ENCODE measurements around the gene MAP7.

The MAP7 gene

DNA sequence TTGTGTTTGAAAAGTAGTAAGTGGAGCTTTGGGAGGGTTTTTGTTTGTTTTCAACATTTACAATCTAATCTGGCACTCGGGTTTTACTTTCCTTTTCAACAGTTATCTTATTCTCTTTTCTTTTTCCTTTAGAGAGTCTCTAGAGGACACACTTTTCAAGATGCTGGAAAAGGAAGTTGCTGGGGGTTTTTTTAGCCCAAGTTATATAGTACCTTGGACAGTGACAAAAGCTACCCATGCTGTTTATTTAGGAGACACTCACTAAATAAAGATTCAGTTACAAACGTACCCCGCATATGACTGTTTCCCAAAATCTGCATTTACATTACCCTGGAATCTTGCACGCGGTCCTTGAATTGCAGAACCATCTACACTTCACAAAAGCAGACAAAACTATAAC, 78.8 kb downstream of the MAP7 start:
- H3K79me2 ChIP-seq (ENCODE audit: control insufficient read depth, insufficient read depth, low read length, unreplicated experiment), result no peaks in the 10 kb centered on the region
- no peaks in the 10 kb centered on the region for H3K36me3 ChIP-seq (ENCODE audit: insufficient read depth, low read length)

DNA sequence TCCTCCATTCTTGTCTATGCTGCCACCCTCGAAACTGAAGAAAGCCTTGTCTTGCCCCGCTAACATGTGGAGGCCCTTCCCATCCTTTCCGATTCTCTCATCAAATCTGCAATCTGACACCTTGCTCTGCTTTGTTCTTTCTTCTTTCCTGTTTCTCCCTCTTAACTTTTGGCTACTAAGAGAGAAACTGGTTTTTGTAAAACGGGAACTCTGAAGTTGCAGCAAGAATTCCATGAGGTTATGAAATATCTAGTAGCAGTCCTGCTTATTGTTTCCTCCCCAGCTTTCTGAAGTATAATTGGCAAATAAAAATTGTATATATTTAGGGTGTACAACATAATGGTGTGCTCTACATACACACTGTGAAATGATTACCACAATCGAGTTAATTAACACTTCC, 80.2 kb downstream of the MAP7 start:
- H3K4me3 ChIP-seq (ENCODE audit: low read depth, low read length), result no peak overlapping the region
- H3K79me2 ChIP-seq (ENCODE audit: control insufficient read depth, insufficient read depth, low read length, unreplicated experiment), result no peaks in the 10 kb centered on the region
- no peaks in the 10 kb centered on the region for H3K36me3 ChIP-seq (ENCODE audit: insufficient read depth, low read length)
- H2AFZ ChIP-seq (ENCODE audit: low read length, unreplicated experiment), result no peak overlapping the region
- H3K4me1 ChIP-seq (ENCODE audit: control insufficient read depth, insufficient read depth, low read length, unreplicated experiment), result no peaks in the 10 kb centered on the region
- no peak overlapping the region for H3K27ac ChIP-seq (ENCODE audit: low read depth, low read length)
- peaks cover 72% of the 10 kb centered on the region for H3K27me3 ChIP-seq (ENCODE audit: insufficient read depth, low read length)

More for the DNA sequence above, 78.8 kb downstream of the MAP7 start:
- Histone ChIP-seq H3K4me3 (ENCODE audit: low read depth, low read length) (no peak overlapping the region), H2AFZ (ENCODE audit: low read length, unreplicated experiment) (no peak overlapping the region), H3K4me1 (ENCODE audit: control insufficient read depth, insufficient read depth, low read length, unreplicated experiment) (no peaks in the 10 kb centered on the region), H3K27ac (ENCODE audit: low read depth, low read length) (no peak overlapping the region), H3K27me3 (ENCODE audit: insufficient read depth, low read length) (peaks cover 69% of the 10 kb centered on the region)

DNA sequence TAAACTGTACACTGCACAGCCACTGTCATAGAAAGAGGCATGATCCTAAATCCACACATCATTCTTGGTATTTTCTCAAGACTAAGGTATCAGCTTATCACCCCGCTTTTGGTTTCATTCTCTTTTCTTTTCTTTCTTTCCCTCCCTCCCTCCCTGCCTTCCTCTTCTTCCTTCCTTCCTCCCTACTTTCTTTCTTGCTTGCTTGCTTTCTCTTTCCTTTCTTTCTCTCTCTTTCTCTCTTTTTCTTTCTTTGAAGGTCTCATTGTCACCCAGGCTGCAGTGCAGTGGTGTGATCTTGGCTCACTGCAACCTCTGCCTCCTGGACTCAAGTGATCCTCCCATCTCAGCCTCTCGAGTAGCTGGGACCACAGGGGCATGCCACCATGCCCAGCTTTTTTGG, 81.1 kb downstream of the MAP7 start:
- peaks cover 79% of the 10 kb centered on the region for H3K27me3 ChIP-seq (ENCODE audit: insufficient read depth, low read length)
- H3K36me3 ChIP-seq (ENCODE audit: insufficient read depth, low read length), result no peaks in the 10 kb centered on the region
- H3K4me3 ChIP-seq (ENCODE audit: low read depth, low read length), result no peak overlapping the region
- no peak overlapping the region for H2AFZ ChIP-seq (ENCODE audit: low read length, unreplicated experiment)
- no peak overlapping the region for H3K27ac ChIP-seq (ENCODE audit: low read depth, low read length)
- no peaks in the 10 kb centered on the region for H3K79me2 ChIP-seq (ENCODE audit: control insufficient read depth, insufficient read depth, low read length, unreplicated experiment)
- H3K4me1 ChIP-seq (ENCODE audit: control insufficient read depth, insufficient read depth, low read length, unreplicated experiment), result no peaks in the 10 kb centered on the region

DNA sequence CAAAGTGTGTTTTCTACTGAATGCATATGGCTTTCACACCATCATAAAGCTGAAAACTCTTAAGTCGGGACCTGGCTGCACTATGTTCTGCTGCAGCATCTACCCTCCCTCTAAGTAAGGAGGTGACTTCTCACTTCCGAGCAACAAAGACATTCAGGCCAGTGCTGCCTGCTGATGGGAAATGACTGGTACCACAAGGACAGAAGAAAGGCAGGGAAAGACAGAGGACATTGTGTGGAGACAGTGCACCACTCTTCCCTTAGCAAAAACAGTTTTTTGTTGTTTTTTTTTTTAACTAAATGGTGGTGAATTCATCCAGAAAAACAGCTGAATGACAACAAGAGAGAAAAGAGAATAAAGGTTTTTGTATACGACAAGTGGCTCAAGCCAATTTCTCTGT, 81.5 kb downstream of the MAP7 start:
- no peaks in the 10 kb centered on the region for H3K79me2 ChIP-seq (ENCODE audit: control insufficient read depth, insufficient read depth, low read length, unreplicated experiment)
- no peaks in the 10 kb centered on the region for H3K36me3 ChIP-seq (ENCODE audit: insufficient read depth, low read length)
- H3K4me3 ChIP-seq (ENCODE audit: low read depth, low read length), result no peak overlapping the region
- no peak overlapping the region for H3K27ac ChIP-seq (ENCODE audit: low read depth, low read length)
- H3K4me1 ChIP-seq (ENCODE audit: control insufficient read depth, insufficient read depth, low read length, unreplicated experiment), result no peaks in the 10 kb centered on the region
- H2AFZ ChIP-seq (ENCODE audit: low read length, unreplicated experiment), result no peak overlapping the region
- H3K27me3 ChIP-seq (ENCODE audit: insufficient read depth, low read length), result peaks cover 83% of the 10 kb centered on the region

DNA sequence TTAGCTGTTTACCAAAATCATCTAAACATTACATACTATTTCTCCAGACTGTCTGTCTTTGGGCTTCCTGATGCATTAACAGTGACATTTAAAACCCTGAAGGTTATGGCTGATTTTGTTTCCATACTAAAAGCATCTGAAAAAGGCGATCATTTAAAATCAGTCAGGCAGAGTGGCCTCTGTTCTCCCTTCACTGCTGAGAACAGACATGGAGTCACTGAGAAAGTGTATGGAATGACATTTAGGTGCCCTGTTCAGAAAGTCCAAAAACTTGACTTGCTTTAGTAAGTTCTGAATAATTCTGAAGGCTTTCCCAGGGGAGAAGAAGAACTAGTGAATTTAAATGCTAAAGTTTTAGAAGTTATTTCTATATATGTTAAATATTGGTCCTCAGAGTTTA, 83.0 kb downstream of the MAP7 start:
- Histone ChIP-seq H2AFZ (ENCODE audit: low read length, unreplicated experiment) (no peak overlapping the region), H3K36me3 (ENCODE audit: insufficient read depth, low read length) (no peaks in the 10 kb centered on the region), H3K27me3 (ENCODE audit: insufficient read depth, low read length) (peaks cover 87% of the 10 kb centered on the region), H3K4me3 (ENCODE audit: low read depth, low read length) (no peak overlapping the region), H3K79me2 (ENCODE audit: control insufficient read depth, insufficient read depth, low read length, unreplicated experiment) (no peaks in the 10 kb centered on the region), H3K27ac (ENCODE audit: low read depth, low read length) (no peak overlapping the region), H3K4me1 (ENCODE audit: control insufficient read depth, insufficient read depth, low read length, unreplicated experiment) (no peaks in the 10 kb centered on the region)

DNA sequence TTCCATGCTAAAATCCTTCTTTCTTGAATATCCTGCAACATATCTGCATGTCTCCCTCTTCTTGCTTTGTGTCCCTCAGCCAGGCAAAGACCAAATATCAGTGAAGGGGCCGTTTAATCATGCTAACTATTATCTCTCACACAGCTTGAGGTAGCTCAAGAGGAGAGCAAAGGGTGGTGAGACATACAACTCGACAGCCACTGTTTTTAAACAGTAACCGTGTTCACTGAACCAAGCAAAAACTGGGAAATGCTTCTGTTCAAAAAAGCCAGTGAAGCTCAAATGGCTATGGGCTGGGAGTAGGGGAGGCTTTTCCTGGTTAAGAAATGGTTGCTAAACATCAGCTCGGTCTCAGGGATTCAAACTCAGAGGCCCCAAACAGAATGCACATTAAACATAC, 83.4 kb downstream of the MAP7 start:
- Histone ChIP-seq H3K79me2 (ENCODE audit: control insufficient read depth, insufficient read depth, low read length, unreplicated experiment) (no peaks in the 10 kb centered on the region), H3K4me3 (ENCODE audit: low read depth, low read length) (no peak overlapping the region), H3K27ac (ENCODE audit: low read depth, low read length) (no peak overlapping the region), H2AFZ (ENCODE audit: low read length, unreplicated experiment) (no peak overlapping the region), H3K36me3 (ENCODE audit: insufficient read depth, low read length) (no peaks in the 10 kb centered on the region), H3K27me3 (ENCODE audit: insufficient read depth, low read length) (peaks cover 83% of the 10 kb centered on the region), H3K4me1 (ENCODE audit: control insufficient read depth, insufficient read depth, low read length, unreplicated experiment) (no peaks in the 10 kb centered on the region)

DNA sequence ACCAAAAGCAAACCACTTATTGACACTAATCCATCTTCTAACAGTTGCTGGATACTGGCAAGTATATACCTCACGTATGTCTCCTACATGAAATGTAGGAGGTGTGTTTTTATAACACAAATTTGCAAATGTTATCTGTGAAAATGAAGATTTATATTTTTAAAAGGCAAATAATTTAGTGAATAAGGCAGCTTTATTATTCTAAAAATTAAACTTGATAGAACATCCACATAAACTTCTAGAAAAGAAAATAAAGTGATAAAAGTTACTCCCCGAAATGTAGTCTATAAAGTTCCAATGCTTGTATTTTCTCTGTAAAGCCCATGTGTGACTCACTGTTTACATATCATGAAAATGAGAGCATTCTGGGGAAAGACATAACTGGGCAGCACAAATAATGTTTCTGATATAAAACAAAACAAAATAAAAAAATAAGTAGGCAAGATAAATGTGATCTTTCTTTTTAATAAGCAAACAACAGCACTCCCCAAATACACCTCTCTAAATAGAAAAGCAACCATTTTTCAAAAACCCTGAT, 84.4 kb downstream of the MAP7 start:
- H2AFZ ChIP-seq (ENCODE audit: low read length, unreplicated experiment), result no peak overlapping the region
- peaks cover 83% of the 10 kb centered on the region for H3K27me3 ChIP-seq (ENCODE audit: insufficient read depth, low read length)
- H3K36me3 ChIP-seq (ENCODE audit: insufficient read depth, low read length), result no peaks in the 10 kb centered on the region
- H3K4me3 ChIP-seq (ENCODE audit: low read depth, low read length), result no peak overlapping the region
- no peaks in the 10 kb centered on the region for H3K79me2 ChIP-seq (ENCODE audit: control insufficient read depth, insufficient read depth, low read length, unreplicated experiment)
- H3K4me1 ChIP-seq (ENCODE audit: control insufficient read depth, insufficient read depth, low read length, unreplicated experiment), result no peaks in the 10 kb centered on the region
- H3K27ac ChIP-seq (ENCODE audit: low read depth, low read length), result no peak overlapping the region

DNA sequence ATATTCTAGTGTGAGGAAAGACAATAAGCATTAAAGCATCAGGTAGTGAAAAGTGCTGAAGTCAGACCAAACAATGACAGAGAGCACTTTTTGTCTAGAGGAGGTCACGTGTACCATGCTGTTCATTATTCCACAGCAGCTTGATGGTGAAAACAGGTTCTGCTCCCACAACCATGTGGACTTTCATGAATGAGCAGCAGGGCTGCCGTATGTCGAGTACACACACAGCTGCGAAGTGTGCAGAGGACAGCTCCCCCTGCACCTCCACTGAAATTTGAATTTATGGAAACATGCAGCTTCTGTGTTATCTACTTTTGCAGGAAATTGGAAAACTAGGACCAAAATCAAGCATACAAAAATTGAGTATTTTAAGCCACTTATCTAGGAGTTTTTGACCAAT, 85.3 kb downstream of the MAP7 start:
- H2AFZ ChIP-seq (ENCODE audit: low read length, unreplicated experiment), result no peak overlapping the region
- no peaks in the 10 kb centered on the region for H3K79me2 ChIP-seq (ENCODE audit: control insufficient read depth, insufficient read depth, low read length, unreplicated experiment)

DNA sequence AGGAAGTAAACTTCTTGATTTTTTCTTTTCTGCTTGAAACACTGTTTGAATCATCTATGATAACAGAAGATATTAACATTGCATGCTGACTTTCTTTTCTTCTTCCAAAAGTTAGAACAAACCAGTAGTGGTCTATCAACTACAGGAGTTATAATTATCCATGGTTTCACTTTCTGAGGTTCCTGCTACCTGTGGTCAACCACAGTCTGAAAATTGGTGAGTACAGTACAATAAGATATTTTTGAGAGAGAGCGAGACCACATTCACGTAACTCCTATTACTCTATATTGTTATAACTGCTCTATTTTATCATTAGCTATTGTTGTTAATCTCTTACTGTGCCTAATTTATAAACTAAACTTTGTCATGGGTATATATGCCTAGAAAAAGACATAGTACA, 86.1 kb downstream of the MAP7 start:
- H3K27me3 ChIP-seq (ENCODE audit: insufficient read depth, low read length), result peaks cover 79% of the 10 kb centered on the region
- no peaks in the 10 kb centered on the region for H3K79me2 ChIP-seq (ENCODE audit: control insufficient read depth, insufficient read depth, low read length, unreplicated experiment)
- H2AFZ ChIP-seq (ENCODE audit: low read length, unreplicated experiment), result no peak overlapping the region
- H3K4me1 ChIP-seq (ENCODE audit: control insufficient read depth, insufficient read depth, low read length, unreplicated experiment), result no peaks in the 10 kb centered on the region
- no peaks in the 10 kb centered on the region for H3K36me3 ChIP-seq (ENCODE audit: insufficient read depth, low read length)
- no peak overlapping the region for H3K4me3 ChIP-seq (ENCODE audit: low read depth, low read length)
- no peak overlapping the region for H3K27ac ChIP-seq (ENCODE audit: low read depth, low read length)

More for the DNA sequence above, 85.3 kb downstream of the MAP7 start:
- Histone ChIP-seq H3K36me3 (ENCODE audit: insufficient read depth, low read length) (no peaks in the 10 kb centered on the region), H3K4me1 (ENCODE audit: control insufficient read depth, insufficient read depth, low read length, unreplicated experiment) (no peaks in the 10 kb centered on the region), H3K4me3 (ENCODE audit: low read depth, low read length) (no peak overlapping the region), H3K27ac (ENCODE audit: low read depth, low read length) (no peak overlapping the region), H3K27me3 (ENCODE audit: insufficient read depth, low read length) (peaks cover 78% of the 10 kb centered on the region)

DNA sequence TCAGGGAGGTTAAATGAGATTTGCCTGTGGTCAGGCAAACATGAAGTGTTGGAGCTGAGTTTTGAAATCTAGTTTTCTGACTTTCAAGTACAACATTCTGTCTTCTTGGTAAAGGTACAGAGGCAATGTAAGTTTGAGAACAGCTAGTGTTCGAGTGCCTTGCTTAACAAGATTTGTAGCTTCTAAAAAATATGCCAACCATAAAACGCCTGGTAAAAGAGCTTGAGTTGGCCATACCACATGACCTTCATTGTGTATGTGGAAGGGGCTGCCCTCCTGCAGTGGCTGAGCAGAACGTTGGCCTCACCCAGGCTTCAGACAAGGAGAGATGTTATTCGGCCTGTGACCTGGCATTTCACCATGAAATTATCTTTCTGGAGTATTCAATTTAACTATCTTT, 86.5 kb downstream of the MAP7 start:
- Histone ChIP-seq H3K27ac (ENCODE audit: low read depth, low read length) (no peak overlapping the region), H3K4me3 (ENCODE audit: low read depth, low read length) (no peak overlapping the region), H3K27me3 (ENCODE audit: insufficient read depth, low read length) (peaks cover 81% of the 10 kb centered on the region), H2AFZ (ENCODE audit: low read length, unreplicated experiment) (no peak overlapping the region), H3K36me3 (ENCODE audit: insufficient read depth, low read length) (no peaks in the 10 kb centered on the region), H3K79me2 (ENCODE audit: control insufficient read depth, insufficient read depth, low read length, unreplicated experiment) (no peaks in the 10 kb centered on the region), H3K4me1 (ENCODE audit: control insufficient read depth, insufficient read depth, low read length, unreplicated experiment) (no peaks in the 10 kb centered on the region)

DNA sequence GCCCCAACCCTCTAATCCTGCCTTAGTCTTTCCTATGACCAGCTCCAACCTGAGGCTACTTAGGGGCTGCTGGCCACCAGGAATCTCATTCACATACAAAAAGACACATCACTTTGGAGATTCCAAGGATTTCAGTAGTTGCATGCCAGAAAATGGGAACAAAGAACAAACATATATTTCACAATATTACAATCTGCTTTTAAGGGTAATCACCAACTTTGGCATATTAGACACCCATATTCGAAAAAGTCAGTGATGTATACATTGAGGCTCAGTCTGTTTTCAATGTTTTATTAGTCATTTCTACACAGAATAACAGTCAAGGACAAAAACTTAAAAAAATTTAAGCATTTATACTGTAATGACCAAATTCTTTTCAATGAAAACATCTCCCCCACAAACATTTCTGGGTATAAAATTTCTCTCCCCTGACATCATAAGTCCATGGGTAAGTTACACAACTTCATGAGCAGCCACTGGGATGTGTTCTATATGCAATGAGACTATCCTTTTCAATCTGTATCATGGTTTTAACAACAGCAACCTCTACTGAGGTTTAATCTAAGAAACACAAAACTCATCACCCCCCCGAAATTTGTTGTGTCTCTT, 103.5 kb downstream of the MAP7 start:
- no peaks in the 10 kb centered on the region for H3K79me2 ChIP-seq (ENCODE audit: control insufficient read depth, insufficient read depth, low read length, unreplicated experiment)
- no peak overlapping the region for H2AFZ ChIP-seq (ENCODE audit: low read length, unreplicated experiment)
- H3K36me3 ChIP-seq (ENCODE audit: insufficient read depth, low read length), result no peaks in the 10 kb centered on the region
- H3K27ac ChIP-seq (ENCODE audit: low read depth, low read length), result no peak overlapping the region
- H3K4me1 ChIP-seq (ENCODE audit: control insufficient read depth, insufficient read depth, low read length, unreplicated experiment), result no peaks in the 10 kb centered on the region
- H3K4me3 ChIP-seq (ENCODE audit: low read depth, low read length), result no peak overlapping the region
- peaks cover 43% of the 10 kb centered on the region for H3K27me3 ChIP-seq (ENCODE audit: insufficient read depth, low read length)
